Loucy (cell line): Measurements from ENCODE around the gene CAMK1.

Source experiments
- H2AFZ ChIP-seq: fragments of 200-600 bp; sonication (generic); 2 replicates; pipeline ENCODE4 v1.6.0; 2016; ENCODE audit warnings: antibody characterized with exemption, mild to moderate bottlenecking, low read length, moderate library complexity
- H3F3A ChIP-seq: fragments of 200-600 bp; 2 replicates; pipeline ENCODE4 v1.6.0; 2016; ENCODE audit warnings: antibody characterized with exemption, low read depth, mild to moderate bottlenecking
- H3K27me3 ChIP-seq: fragments of 200-600 bp; sonication (generic); 2 replicates; pipeline ENCODE4 v1.6.1; 2014; ENCODE audit warnings: low read length, mild to moderate bottlenecking; ENCODE audit not compliant: insufficient read depth, poor library complexity, severe bottlenecking
- H3K36me3 ChIP-seq: fragments of 200-600 bp; sonication (generic); 2 replicates; pipeline ENCODE4 v1.6.1; 2016; ENCODE audit warnings: low read length; ENCODE audit not compliant: insufficient read depth
- H3K4me1 ChIP-seq: fragments of 200-600 bp; sonication (generic); 2 replicates; pipeline ENCODE4 v1.5.1; 2014; ENCODE audit warnings: low read length, mild to moderate bottlenecking; ENCODE audit not compliant: insufficient read depth, poor library complexity, severe bottlenecking
- H3K4me2 ChIP-seq: fragments of 200-600 bp; sonication (generic); 2 replicates; pipeline ENCODE4 v1.6.0; 2014; ENCODE audit warnings: antibody characterized with exemption, low read length, low read depth, mild to moderate bottlenecking; ENCODE audit not compliant: poor library complexity, severe bottlenecking
- H3K4me3 ChIP-seq: fragments of 200-600 bp; sonication (generic); 2 replicates; pipeline ENCODE4 v1.5.1; 2014; ENCODE audit warnings: low read length, mild to moderate bottlenecking, mixed read lengths; ENCODE audit not compliant: poor library complexity, severe bottlenecking
- H3K79me2 ChIP-seq: fragments of 200-600 bp; sonication (generic); 2 replicates; pipeline ENCODE4 v1.6.1; 2014; ENCODE audit warnings: low read length; ENCODE audit not compliant: insufficient read depth
- H3K9ac ChIP-seq: fragments of 200-600 bp; sonication (generic); 2 replicates; pipeline ENCODE4 v1.6.0; 2014; ENCODE audit warnings: mild to moderate bottlenecking, low read depth, low read length, moderate library complexity; ENCODE audit not compliant: poor library complexity, severe bottlenecking
- H3K9me2 ChIP-seq: fragments of 200-600 bp; sonication (generic); replicated peaks from 2 replicates; pipeline ENCODE4 v1.6.1; 2016; ENCODE audit warnings: low read depth, low read length, mixed read lengths
- H3K9me3 ChIP-seq: fragments of 200-600 bp; sonication (generic); 2 replicates; pipeline ENCODE4 v1.6.1; 2014; ENCODE audit warnings: mild to moderate bottlenecking, antibody characterized with exemption, low read length, low read depth; ENCODE audit not compliant: insufficient read depth
- H4K20me1 ChIP-seq: fragments of 200-600 bp; sonication (generic); 2 replicates; pipeline ENCODE4 v1.6.0; 2014; ENCODE audit warnings: antibody characterized with exemption, low read length, mild to moderate bottlenecking; ENCODE audit not compliant: insufficient read depth, poor library complexity, severe bottlenecking
- CTCF ChIP-seq: fragments of 200-600 bp; sonication (generic); conservative IDR thresholded peaks from 2 replicates; pipeline ENCODE4 v1.5.1; 2014; ENCODE audit warnings: mild to moderate bottlenecking, antibody characterized with exemption, low read length
- EZH2phosphoT487 ChIP-seq: fragments of 200-600 bp; IDR thresholded peaks from 2 replicates; pipeline ENCODE4 v1.6.1; 2018; ENCODE audit warnings: antibody characterized with exemption, mild to moderate bottlenecking, moderate library complexity, borderline replicate concordance

Gene CAMK1

DNA sequence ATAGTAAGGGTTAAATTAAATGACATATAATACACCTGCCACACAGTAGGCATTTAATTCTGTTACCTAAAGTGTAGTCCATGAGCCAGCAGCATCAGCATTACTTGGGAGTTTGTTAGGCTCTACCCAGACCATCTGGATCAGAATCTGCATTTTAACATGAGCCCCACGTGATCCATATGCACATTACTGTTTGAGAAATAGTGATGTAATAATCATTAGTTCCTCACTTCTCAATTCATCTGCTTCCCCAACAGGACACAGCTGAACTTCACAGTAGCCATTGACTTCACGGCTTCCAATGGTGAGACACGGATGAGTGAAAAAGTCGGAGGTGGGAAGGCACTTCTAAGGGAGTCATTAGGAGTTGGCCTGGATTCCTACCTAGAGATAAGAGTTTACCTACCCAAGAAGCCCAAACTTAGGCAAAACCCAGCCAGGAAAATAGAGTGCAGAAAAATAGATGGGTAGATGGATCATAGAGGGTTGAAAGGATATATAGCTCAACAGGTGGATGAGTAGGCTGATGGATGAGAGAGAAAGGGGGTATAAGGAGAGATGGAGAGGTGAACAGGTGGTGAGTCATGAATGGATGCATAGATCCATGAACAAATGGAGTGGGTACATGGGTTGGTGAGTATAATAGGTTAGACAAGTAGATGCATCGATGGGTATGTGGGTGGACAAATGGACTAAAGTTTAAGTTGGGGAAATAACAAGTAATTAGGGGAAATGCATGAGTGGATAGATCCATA lies 52.8 kb downstream of the CAMK1 start:
- H3K4me3 ChIP-seq: no peak overlapping the region
- H3F3A ChIP-seq: no peaks in the 10 kb centered on the region
- no peak for TF ChIP-seq EZH2phosphoT487
- H3K9ac ChIP-seq: no peak overlapping the region
- H3K9me3 ChIP-seq: no peaks in the 10 kb centered on the region
- peaks cover 3% of the 10 kb centered on the region for H3K4me1 ChIP-seq
- no peaks in the 10 kb centered on the region for H3K79me2 ChIP-seq
- no peaks in the 10 kb centered on the region for H3K27me3 ChIP-seq
- H4K20me1 ChIP-seq: no peaks in the 10 kb centered on the region
- no peak overlapping the region for H2AFZ ChIP-seq
- no peak overlapping the region for H3K4me2 ChIP-seq
- H3K9me2 ChIP-seq: no peaks in the 10 kb centered on the region
- H3K36me3 ChIP-seq: no peaks in the 10 kb centered on the region

- no peaks in the 10 kb centered on the region for H3K27me3 ChIP-seq
- H3K9me3 ChIP-seq: no peaks in the 10 kb centered on the region
- H3K4me3 ChIP-seq: no peak overlapping the region
- no peaks in the 10 kb centered on the region for H3F3A ChIP-seq
- H3K79me2 ChIP-seq: no peaks in the 10 kb centered on the region
- no peak overlapping the region for H3K9ac ChIP-seq
- H3K4me1 ChIP-seq: peaks cover 3% of the 10 kb centered on the region
- H3K9me2 ChIP-seq: no peaks in the 10 kb centered on the region
- no peak overlapping the region for H2AFZ ChIP-seq
- no peaks in the 10 kb centered on the region for H4K20me1 ChIP-seq
- no peak overlapping the region for H3K4me2 ChIP-seq
- TF ChIP-seq EZH2phosphoT487: no peak
- TF ChIP-seq CTCF: no peak; the same call in 1 of the 2 replicates
- H3K36me3 ChIP-seq: no peaks in the 10 kb centered on the region
These were observed 53.8 kb downstream of the CAMK1 start for GRCh38 chr3:9715764-9716437.

DNA sequence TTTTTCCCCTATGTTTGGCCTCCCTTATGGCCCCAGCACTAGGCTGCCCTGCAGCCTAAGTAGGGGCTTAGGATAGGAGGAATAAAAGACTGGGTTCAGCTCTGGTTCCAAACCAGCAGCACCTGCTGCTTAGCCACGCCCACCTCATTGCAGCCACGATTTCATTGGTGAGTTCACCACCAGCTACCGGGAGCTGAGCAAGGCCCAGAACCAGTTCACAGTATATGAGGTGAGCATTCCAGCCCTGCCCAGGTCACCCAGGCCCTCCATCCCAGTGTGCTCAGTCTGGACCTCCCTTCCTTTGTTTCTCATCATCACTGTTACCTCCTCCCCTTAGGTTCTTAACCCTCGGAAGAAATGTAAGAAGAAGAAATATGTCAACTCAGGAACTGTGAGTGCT lies 54.6 kb downstream of the CAMK1 start:
- no peak overlapping the region for H2AFZ ChIP-seq
- H3K4me3 ChIP-seq: no peak overlapping the region
- H3K36me3 ChIP-seq: no peaks in the 10 kb centered on the region
- no peaks in the 10 kb centered on the region for H3K27me3 ChIP-seq
- no peaks in the 10 kb centered on the region for H3K9me2 ChIP-seq
- H3K9ac ChIP-seq: no peak overlapping the region
- no peaks in the 10 kb centered on the region for H3K9me3 ChIP-seq
- no peaks in the 10 kb centered on the region for H3F3A ChIP-seq
- H3K4me1 ChIP-seq: peaks cover 3% of the 10 kb centered on the region
- no peaks in the 10 kb centered on the region for H4K20me1 ChIP-seq
- no peaks in the 10 kb centered on the region for H3K79me2 ChIP-seq
- H3K4me2 ChIP-seq: no peak overlapping the region
- TF ChIP-seq EZH2phosphoT487: no peak
- no peak for TF ChIP-seq CTCF
